Epithelial cell of esophagus (primary cell): Measurements from ENCODE around the gene FAM3A.

Experiments used
- DNase-seq: peaks from one replicate; pipeline ENCODE4 v3.0.0; 2010; ENCODE audit warnings: low read depth
- H3K4me3 ChIP-seq: 2 replicates; pipeline ENCODE4 v1.5.1; 2011; ENCODE audit warnings: mild to moderate bottlenecking, low read length, control low read depth
- TF ChIP-seq, protein P1 (sequence below): IDR thresholded peaks from 2 replicates; pipeline ENCODE4 v1.5.1; 2011; ENCODE audit warnings: low read depth, mild to moderate bottlenecking, low read length, control low read depth, inconsistent platforms; ENCODE audit not compliant: insufficient read depth; ENCODE audit errors: missing control alignments

Gene FAM3A

DNA sequence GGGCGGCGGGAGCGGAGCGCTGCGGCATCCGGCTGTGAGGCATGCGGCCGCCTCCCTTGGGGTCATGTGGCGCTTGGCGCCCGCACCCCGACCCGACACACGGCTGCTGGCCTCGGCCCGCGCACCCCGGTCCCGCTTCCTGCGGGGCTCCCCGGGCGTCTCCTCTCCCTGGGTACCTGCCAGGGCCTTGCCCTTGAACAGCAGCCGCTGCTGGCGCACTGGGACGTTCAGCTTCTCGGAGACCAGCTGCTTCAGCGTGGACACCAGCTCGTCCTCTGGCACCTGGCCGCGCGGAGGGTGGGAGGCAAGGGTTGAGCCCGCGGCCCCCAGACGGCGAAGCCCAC, 30.0 kb downstream of the FAM3A start:
- TF ChIP-seq, protein P1, sequence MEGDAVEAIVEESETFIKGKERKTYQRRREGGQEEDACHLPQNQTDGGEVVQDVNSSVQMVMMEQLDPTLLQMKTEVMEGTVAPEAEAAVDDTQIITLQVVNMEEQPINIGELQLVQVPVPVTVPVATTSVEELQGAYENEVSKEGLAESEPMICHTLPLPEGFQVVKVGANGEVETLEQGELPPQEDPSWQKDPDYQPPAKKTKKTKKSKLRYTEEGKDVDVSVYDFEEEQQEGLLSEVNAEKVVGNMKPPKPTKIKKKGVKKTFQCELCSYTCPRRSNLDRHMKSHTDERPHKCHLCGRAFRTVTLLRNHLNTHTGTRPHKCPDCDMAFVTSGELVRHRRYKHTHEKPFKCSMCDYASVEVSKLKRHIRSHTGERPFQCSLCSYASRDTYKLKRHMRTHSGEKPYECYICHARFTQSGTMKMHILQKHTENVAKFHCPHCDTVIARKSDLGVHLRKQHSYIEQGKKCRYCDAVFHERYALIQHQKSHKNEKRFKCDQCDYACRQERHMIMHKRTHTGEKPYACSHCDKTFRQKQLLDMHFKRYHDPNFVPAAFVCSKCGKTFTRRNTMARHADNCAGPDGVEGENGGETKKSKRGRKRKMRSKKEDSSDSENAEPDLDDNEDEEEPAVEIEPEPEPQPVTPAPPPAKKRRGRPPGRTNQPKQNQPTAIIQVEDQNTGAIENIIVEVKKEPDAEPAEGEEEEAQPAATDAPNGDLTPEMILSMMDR, result no peak
- peak; percentile 16 for DNase-seq
- H3K4me3 ChIP-seq, result peak overlapping the region; percentile 46

DNA sequence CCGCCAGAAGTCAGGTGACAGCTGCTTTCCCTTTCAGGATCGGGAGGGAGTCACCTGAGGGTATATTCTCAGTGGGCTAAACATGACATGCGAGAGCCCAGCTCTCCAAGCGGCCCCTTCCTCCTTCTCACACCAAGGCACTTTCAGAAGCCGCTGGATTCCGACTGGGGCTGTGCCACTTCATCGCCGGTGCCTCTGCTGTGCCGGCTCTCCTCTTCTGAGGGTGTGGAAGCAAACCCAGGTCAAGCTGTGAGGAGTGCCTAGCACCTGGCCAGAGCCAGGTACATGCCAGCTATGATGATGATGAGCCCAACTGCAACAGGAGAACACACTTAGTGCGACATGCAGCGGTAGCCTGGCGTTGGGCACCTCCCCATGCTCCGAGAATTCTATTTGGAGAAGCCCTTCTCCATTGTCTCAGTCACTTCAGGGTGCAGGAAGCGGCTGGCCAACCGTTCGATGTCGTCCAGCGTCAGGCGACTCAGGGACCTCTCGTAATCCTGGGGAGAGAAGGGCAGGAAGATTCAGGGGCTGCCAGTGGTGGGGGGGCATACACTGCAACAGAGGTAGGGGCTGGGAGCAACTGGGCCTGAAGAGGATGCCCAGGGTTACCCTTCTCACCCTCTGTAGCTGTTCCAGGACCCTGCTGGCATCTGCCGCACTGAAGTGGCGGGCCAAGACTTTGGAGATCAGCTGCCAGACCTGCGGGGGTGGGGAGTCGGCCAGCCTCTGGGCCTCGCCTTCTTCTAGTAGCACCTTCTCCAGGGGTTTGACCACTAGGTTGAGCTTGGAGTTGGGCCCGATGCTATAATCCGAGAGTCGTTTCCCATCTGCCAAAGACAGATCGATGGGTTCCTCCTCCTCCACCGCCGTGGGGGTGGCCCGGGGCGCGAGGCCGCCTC, 30.6 kb downstream of the FAM3A start:
- peak overlapping the region; percentile 46 for H3K4me3 ChIP-seq
- DNase-seq, result no peak
- TF ChIP-seq, protein P1, result no peak

DNA sequence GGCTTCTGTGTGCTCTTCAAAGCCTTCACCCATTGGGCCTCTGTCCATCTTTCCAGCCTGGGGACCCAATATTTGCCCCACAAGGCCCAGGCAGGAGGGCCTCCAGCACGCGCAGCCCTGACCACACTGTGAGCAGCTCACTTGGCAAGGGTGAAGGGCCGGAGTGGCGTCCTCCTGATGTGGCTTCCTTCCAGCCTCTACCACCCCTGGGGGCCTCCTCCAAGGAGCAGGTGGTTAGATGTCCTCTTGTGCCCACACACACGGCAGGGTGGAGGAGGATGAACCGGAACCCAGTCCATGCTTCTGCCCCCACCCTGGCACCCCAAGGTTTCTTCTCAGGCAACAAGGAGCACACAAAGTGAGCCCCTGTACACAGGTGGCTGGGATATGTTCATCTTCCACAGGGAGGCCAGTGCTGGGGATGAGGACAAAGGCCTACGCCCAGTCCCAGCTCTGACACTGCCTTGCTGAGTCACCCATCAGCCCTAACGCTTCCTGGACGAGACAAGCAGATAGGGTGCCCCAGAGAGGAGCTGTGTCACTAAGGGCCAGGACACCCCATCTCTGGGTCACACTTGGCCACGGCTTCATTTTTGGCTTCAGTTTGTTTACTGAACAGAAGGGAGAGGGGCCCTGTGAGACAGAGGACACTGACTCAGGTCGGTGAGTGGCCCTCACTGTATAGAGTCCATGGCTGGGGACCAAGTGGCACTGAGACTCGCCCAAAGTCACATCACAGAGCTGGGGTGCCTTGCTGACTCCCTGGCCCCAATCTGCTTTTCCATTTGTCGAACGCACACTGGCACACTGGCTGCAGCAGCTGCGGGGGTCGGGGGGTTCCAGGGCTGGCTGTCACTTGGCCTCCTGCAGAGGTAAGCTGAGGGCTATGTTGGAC, 31.5 kb downstream of the FAM3A start:
- peak; percentile 56 for DNase-seq
- TF ChIP-seq, protein P1, result no peak
- H3K4me3 ChIP-seq, result no peak overlapping the region

DNA sequence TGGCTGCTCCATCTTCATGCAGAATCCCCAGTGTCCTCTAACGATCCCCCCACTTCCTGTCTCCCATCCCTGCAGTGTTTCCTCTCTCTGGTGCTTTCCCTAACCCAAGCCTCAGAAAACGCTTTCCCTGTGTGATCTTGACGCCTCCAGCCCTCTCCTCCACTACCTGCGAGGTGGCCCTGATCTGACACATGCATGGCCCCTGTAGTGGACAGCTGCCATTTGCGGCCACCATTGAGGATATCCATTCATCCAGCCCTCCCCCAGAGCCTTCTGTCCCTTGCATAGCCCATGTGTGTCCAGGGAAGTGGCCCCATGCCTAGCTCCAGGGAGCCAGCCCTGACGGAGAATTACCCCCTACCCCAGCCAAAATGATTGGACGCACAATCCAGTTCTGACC, 32.7 kb downstream of the FAM3A start:
- no peak for DNase-seq
- TF ChIP-seq, protein P1, result no peak
- no peak overlapping the region for H3K4me3 ChIP-seq

DNA sequence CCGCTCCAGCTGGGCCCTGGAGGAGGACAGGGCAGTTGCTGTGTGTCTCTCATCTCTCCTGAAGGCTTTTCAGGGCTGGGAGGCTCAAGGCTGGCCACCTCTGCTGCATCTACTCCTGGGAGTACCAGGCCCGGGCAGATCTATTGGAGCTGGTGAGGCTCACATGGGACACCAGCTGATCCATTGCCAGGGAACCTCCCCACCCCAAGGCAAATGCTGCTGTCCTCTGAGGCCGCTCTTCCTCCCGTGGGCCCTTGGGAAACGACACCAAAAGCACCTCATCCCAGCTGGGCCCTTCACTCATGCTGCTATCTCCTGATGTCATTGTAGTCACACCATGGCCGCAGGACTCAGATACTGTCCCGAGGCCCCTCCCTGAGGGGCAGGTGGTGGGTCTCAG, 33.2 kb downstream of the FAM3A start:
- DNase-seq, result no peak
- TF ChIP-seq, protein P1, result no peak
- no peak overlapping the region for H3K4me3 ChIP-seq

DNA sequence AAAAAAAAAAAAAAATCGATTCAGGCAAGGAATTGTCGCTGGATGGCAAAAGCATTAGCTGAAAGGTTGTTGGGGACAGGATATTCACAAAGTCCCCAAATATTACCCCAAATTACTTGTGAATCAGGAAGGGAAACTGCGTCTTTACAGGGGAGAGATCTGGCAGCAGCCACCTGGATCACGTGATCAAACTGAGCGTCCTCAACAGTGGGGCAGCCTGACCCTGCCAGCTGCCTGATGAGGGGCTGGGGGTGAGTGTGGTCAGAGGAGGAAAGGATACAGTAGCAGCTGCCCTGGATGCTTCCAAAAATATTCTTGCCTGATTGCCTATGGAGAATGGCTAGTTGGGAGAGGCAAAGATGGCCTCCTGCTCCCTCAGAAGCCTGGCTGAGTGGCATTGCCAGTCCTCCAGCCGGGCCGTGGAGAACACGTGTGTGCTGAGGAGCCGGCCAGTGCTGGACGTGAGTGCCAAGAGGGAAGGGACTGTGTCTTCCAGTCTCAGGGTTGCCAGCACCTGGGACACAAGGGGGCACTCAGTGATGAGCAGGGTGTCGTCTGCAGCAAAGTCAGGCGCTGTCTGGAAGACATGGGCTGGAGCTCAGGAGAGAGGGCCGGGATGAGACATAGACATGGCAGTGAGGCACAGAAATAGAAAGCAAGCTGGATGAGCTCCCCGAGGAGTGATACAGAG, 34.0 kb downstream of the FAM3A start:
- no peak overlapping the region for H3K4me3 ChIP-seq
- TF ChIP-seq, protein P1, result no peak
- DNase-seq, result no peak
